SK-N-SH (cell line): ENCODE results near the gene AGMO. TPM values are rescaled to one million over a fixed set of nuclear protein-coding genes. Genes with fewer than 3 reads are reported as not detected.

Source experiments
- CTCF ChIA-PET: fragments of 300-600, 350-600 bp; formaldehyde crosslinking; extraction: SDS; loops from one replicate; lab custom pipeline; 2021; lab: Yijun Ruan, JAX
- POLR2A ChIA-PET: fragments of 350-600 bp; sonication (Branson Sonifier 250); formaldehyde crosslinking; extraction: SDS; loops from one replicate; lab custom pipeline; 2020; ENCODE audit warnings: antibody characterized with exemption, inconsistent platforms; lab: Yijun Ruan, JAX
- DNase-seq: peaks from one replicate; pipeline ENCODE4 v3.0.0; 2012
- H2AFZ ChIP-seq: fragments of 200-600 bp; sonication (generic); 2 replicates; pipeline ENCODE4 v1.8.1; 2016; ENCODE audit warnings: antibody characterized with exemption, mild to moderate bottlenecking, low read depth
- H3F3A ChIP-seq: fragments of 200-600 bp; sonication (generic); replicated peaks from 2 replicates; pipeline ENCODE3; 2016; ENCODE audit warnings: antibody characterized with exemption, mild to moderate bottlenecking; ENCODE audit not compliant: insufficient read depth
- H3K27ac ChIP-seq, 2 experiments: fragments of 200-500 bp in 1 of 2; fragments of 200-600 bp in 1 of 2; sonication (Bioruptor generic) in 1 of 2; sonication (generic), shearing (Covaris generic) in 1 of 2; 2 replicates each; pipeline versions ENCODE4 v1.5.1 to v1.6.1; 2014 to 2016; ENCODE audit warnings: low read depth in 2 of 2, inconsistent platforms in 1 of 2, low read length in 1 of 2, mild to moderate bottlenecking in 1 of 2, mixed read lengths in 1 of 2
- H3K27me3 ChIP-seq: fragments of 200-600 bp; sonication (generic), shearing (Covaris generic); 2 replicates; pipeline ENCODE4 v1.6.1; 2016; ENCODE audit warnings: mixed run types; ENCODE audit not compliant: insufficient read depth
- H3K36me3 ChIP-seq, 2 experiments: fragments of 200-500 bp in 1 of 2; fragments of 200-600 bp in 1 of 2; sonication (Bioruptor generic) in 1 of 2; sonication (generic) in 1 of 2; replicated peaks in 1 of 2; 2 replicates each; pipeline versions ENCODE3 to v1.5.1; 2014 to 2016; ENCODE audit warnings: low read length in 1 of 2, mild to moderate bottlenecking in 1 of 2; ENCODE audit not compliant: insufficient read depth in 2 of 2, control insufficient read depth in 1 of 2
- H3K4me1 ChIP-seq, 2 experiments: fragments of 200-500 bp in 1 of 2; fragments of 200-600 bp in 1 of 2; sonication (Bioruptor generic) in 1 of 2; sonication (generic), shearing (Covaris generic) in 1 of 2; 2 replicates each; pipeline versions ENCODE4 v1.5.1 to v1.6.1; 2014 to 2016; ENCODE audit warnings: low read depth in 1 of 2, low read length in 1 of 2, mixed run types in 1 of 2; ENCODE audit not compliant: insufficient read depth in 2 of 2, control insufficient read depth in 1 of 2
- H3K4me2 ChIP-seq: fragments of 200-600 bp; sonication (generic), shearing (Covaris generic); 2 replicates; pipeline ENCODE4 v1.6.1; 2017; ENCODE audit warnings: mixed run types
- H3K4me3 ChIP-seq, 2 experiments: fragments of 200-500 bp in 1 of 2; fragments of 200-600 bp in 1 of 2; sonication (Bioruptor generic) in 1 of 2; sonication (generic), shearing (Covaris generic) in 1 of 2; 2 replicates each; pipeline versions ENCODE4 v1.5.1 to v1.8.1; 2014 to 2016; ENCODE audit warnings: low read depth in 2 of 2, inconsistent platforms in 1 of 2, low read length in 1 of 2, mild to moderate bottlenecking in 1 of 2, mixed read lengths in 1 of 2, moderate library complexity in 1 of 2
- H3K79me2 ChIP-seq: fragments of 200-600 bp; sonication (generic); 2 replicates; pipeline ENCODE4 v1.8.1; 2017; ENCODE audit warnings: mild to moderate bottlenecking; ENCODE audit not compliant: insufficient read depth
- H3K9ac ChIP-seq: fragments of 200-600 bp; sonication (generic); 2 replicates; pipeline ENCODE4 v1.6.1; 2017; ENCODE audit warnings: mixed run types
- H3K9me2 ChIP-seq: fragments of 200-600 bp; sonication (generic); 2 replicates; pipeline ENCODE4 v1.6.1; 2017; ENCODE audit warnings: mixed run types
- H3K9me3 ChIP-seq: fragments of 200-600 bp; sonication (generic); 2 replicates; pipeline ENCODE4 v1.6.1; 2017; ENCODE audit warnings: mixed run types, mild to moderate bottlenecking, moderate library complexity
- H4K20me1 ChIP-seq: fragments of 200-600 bp; sonication (generic); 2 replicates; pipeline ENCODE4 v1.6.1; 2017; ENCODE audit warnings: mild to moderate bottlenecking, mixed run types; ENCODE audit not compliant: insufficient read depth
- ELF1 ChIP-seq: IDR thresholded peaks from 2 replicates; pipeline ENCODE4 v1.4.0; 2012
- EP300 ChIP-seq, 2 experiments: IDR thresholded peaks; 2 replicates each; pipeline versions ENCODE4 v1.4.0 to v1.6.1; 2012; ENCODE audit warnings: borderline replicate concordance in 1 of 2, low read depth in 1 of 2, low read length in 1 of 2
- EZH2phosphoT487 ChIP-seq: fragments of 200-600 bp; sonication (generic); IDR thresholded peaks from 2 replicates; pipeline ENCODE4 v1.6.1; 2017; ENCODE audit warnings: low read depth, mixed run types, mild to moderate bottlenecking, antibody characterized with exemption, moderate library complexity, borderline replicate concordance
- FOXM1 ChIP-seq: IDR thresholded peaks from 2 replicates; pipeline ENCODE4 v1.4.0; 2012; ENCODE audit warnings: low read depth, mild to moderate bottlenecking
- GABPA ChIP-seq: IDR thresholded peaks from 2 replicates; pipeline ENCODE4 v1.4.0; 2012; ENCODE audit warnings: low read depth, mild to moderate bottlenecking
- MEF2A ChIP-seq: IDR thresholded peaks from 2 replicates; pipeline ENCODE4 v1.4.0; 2012; ENCODE audit warnings: low read depth, borderline replicate concordance
- RAD21 ChIP-seq: IDR thresholded peaks from 2 replicates; pipeline ENCODE4 v1.6.1; 2012; ENCODE audit warnings: mild to moderate bottlenecking, low read length
- RFX5 ChIP-seq: IDR thresholded peaks from 2 replicates; pipeline ENCODE4 v1.6.1; 2012; ENCODE audit warnings: mild to moderate bottlenecking, improper control_type of control experiment, low read length
- RXRA ChIP-seq: IDR thresholded peaks from 2 replicates; pipeline ENCODE4 v1.4.0; 2012; ENCODE audit warnings: low read depth, mild to moderate bottlenecking, borderline replicate concordance
- SIN3A ChIP-seq: IDR thresholded peaks from 2 replicates; pipeline ENCODE4 v1.6.1; 2012; ENCODE audit warnings: low read depth, mild to moderate bottlenecking, low read length, moderate library complexity, borderline replicate concordance
- TAF1 ChIP-seq: IDR thresholded peaks from 2 replicates; pipeline ENCODE4 v1.6.1; 2012; ENCODE audit warnings: low read depth, mild to moderate bottlenecking, low read length, moderate library complexity, borderline replicate concordance
- TCF12 ChIP-seq: IDR thresholded peaks from 2 replicates; pipeline ENCODE4 v1.4.0; 2012
- YY1 ChIP-seq: IDR thresholded peaks from 2 replicates; pipeline ENCODE4 v1.4.0; 2012; ENCODE audit warnings: low read depth, mild to moderate bottlenecking
- WGBS: methylation state at CpG from one replicate; pipeline ENCODE4 v1.1.6; 2017; ENCODE audit warnings: low lambda C conversion rate; 5-methylcytosine and 5-hydroxymethylcytosine counted together
- polyA plus RNA-seq, 3 experiments: library from polyadenylated mRNA; depleted of rRNA; stranded (reverse); fragments of >200 nt; gene quantifications; 2 replicates each; pipeline ENCODE4 v1.2.3, GENCODE V29; 2012
- TF ChIP-seq, protein P1 (sequence below): fragments of 150-350 bp; IDR thresholded peaks from 2 replicates; pipeline ENCODE4 v1.6.1; 2016; ENCODE audit warnings: mild to moderate bottlenecking, low read depth, low read length
- TF ChIP-seq, protein P2 (sequence below): IDR thresholded peaks from 2 replicates; pipeline ENCODE4; 2012
- TF ChIP-seq, protein P3 (sequence below): fragments of 150-350 bp; IDR thresholded peaks from 2 replicates; pipeline ENCODE4 v1.6.1; 2017; ENCODE audit warnings: antibody characterized with exemption, low read length, low read depth, borderline replicate concordance
- TF ChIP-seq, protein P4 (sequence below): IDR thresholded peaks from 2 replicates; pipeline ENCODE4 v1.4.0; 2012; ENCODE audit warnings: low read depth, borderline replicate concordance
- TF ChIP-seq, protein P5 (sequence below): IDR thresholded peaks from 2 replicates; pipeline ENCODE4 v1.4.0; 2012; ENCODE audit warnings: low read depth
- TF ChIP-seq, protein P6 (sequence below): IDR thresholded peaks from 2 replicates; pipeline ENCODE4 v1.6.1; 2012; ENCODE audit warnings: mild to moderate bottlenecking, low read depth, low read length, moderate library complexity
- TF ChIP-seq, protein P7 (sequence below): fragments of 200-600 bp; sonication (generic); IDR thresholded peaks from 2 replicates; pipeline ENCODE4 v1.6.1; 2017; ENCODE audit warnings: antibody characterized with exemption, mild to moderate bottlenecking, moderate library complexity

AGMO gene
- polyA plus RNA-seq, 1 of the 3 experiments (the other 2 are of a cell fraction) = 0.05 TPM

DNA sequence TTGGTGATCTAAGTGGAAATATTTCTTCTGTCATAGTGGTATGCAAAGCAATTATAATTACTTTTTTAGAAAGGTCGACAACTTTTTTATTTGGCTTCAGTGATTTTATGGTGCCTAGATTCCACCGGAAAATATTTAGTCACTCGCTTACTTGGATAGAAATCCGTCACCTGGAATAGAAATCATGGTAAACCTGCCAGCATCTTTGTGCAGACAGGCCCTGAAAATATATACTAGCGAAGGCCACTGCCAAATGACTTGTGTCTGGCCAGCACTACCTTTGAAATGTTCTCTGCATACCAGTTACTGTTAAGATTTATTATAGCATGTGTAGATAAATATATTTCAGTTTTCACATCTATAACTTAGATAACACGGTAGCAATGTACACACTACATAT lies 226.4 kb downstream of the AGMO start:
- TF ChIP-seq, protein P1, sequence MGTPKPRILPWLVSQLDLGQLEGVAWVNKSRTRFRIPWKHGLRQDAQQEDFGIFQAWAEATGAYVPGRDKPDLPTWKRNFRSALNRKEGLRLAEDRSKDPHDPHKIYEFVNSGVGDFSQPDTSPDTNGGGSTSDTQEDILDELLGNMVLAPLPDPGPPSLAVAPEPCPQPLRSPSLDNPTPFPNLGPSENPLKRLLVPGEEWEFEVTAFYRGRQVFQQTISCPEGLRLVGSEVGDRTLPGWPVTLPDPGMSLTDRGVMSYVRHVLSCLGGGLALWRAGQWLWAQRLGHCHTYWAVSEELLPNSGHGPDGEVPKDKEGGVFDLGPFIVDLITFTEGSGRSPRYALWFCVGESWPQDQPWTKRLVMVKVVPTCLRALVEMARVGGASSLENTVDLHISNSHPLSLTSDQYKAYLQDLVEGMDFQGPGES = no peak
- no peak for TF ChIP-seq TCF12
- TF ChIP-seq FOXM1 = no peak
- no peak for TF ChIP-seq RXRA
- TF ChIP-seq, protein P2, sequence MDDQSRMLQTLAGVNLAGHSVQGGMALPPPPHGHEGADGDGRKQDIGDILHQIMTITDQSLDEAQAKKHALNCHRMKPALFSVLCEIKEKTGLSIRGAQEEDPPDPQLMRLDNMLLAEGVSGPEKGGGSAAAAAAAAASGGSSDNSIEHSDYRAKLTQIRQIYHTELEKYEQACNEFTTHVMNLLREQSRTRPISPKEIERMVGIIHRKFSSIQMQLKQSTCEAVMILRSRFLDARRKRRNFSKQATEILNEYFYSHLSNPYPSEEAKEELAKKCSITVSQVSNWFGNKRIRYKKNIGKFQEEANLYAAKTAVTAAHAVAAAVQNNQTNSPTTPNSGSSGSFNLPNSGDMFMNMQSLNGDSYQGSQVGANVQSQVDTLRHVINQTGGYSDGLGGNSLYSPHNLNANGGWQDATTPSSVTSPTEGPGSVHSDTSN = no peak
- TF ChIP-seq RFX5 = no peak
- TF ChIP-seq, protein P3, sequence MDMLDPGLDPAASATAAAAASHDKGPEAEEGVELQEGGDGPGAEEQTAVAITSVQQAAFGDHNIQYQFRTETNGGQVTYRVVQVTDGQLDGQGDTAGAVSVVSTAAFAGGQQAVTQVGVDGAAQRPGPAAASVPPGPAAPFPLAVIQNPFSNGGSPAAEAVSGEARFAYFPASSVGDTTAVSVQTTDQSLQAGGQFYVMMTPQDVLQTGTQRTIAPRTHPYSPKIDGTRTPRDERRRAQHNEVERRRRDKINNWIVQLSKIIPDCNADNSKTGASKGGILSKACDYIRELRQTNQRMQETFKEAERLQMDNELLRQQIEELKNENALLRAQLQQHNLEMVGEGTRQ = no peak
- no peak for TF ChIP-seq SIN3A
- no peak for TF ChIP-seq RAD21
- TF ChIP-seq, protein P4, sequence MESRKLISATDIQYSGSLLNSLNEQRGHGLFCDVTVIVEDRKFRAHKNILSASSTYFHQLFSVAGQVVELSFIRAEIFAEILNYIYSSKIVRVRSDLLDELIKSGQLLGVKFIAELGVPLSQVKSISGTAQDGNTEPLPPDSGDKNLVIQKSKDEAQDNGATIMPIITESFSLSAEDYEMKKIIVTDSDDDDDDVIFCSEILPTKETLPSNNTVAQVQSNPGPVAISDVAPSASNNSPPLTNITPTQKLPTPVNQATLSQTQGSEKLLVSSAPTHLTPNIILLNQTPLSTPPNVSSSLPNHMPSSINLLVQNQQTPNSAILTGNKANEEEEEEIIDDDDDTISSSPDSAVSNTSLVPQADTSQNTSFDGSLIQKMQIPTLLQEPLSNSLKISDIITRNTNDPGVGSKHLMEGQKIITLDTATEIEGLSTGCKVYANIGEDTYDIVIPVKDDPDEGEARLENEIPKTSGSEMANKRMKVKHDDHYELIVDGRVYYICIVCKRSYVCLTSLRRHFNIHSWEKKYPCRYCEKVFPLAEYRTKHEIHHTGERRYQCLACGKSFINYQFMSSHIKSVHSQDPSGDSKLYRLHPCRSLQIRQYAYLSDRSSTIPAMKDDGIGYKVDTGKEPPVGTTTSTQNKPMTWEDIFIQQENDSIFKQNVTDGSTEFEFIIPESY = no peak
- TF ChIP-seq, protein P5, sequence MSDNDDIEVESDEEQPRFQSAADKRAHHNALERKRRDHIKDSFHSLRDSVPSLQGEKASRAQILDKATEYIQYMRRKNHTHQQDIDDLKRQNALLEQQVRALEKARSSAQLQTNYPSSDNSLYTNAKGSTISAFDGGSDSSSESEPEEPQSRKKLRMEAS = no peak
- TF ChIP-seq EP300 (IDR thresholded peaks at IDR 0.05; ENCODE audit: borderline replicate concordance in 1 of 2, low read depth in 1 of 2, low read length in 1 of 2) = no peak
- TF ChIP-seq EZH2phosphoT487 = no peak
- no peak for TF ChIP-seq ELF1
- no peak for TF ChIP-seq YY1
- no peak for TF ChIP-seq GABPA
- no peak for TF ChIP-seq MEF2A
- TF ChIP-seq, protein P6, sequence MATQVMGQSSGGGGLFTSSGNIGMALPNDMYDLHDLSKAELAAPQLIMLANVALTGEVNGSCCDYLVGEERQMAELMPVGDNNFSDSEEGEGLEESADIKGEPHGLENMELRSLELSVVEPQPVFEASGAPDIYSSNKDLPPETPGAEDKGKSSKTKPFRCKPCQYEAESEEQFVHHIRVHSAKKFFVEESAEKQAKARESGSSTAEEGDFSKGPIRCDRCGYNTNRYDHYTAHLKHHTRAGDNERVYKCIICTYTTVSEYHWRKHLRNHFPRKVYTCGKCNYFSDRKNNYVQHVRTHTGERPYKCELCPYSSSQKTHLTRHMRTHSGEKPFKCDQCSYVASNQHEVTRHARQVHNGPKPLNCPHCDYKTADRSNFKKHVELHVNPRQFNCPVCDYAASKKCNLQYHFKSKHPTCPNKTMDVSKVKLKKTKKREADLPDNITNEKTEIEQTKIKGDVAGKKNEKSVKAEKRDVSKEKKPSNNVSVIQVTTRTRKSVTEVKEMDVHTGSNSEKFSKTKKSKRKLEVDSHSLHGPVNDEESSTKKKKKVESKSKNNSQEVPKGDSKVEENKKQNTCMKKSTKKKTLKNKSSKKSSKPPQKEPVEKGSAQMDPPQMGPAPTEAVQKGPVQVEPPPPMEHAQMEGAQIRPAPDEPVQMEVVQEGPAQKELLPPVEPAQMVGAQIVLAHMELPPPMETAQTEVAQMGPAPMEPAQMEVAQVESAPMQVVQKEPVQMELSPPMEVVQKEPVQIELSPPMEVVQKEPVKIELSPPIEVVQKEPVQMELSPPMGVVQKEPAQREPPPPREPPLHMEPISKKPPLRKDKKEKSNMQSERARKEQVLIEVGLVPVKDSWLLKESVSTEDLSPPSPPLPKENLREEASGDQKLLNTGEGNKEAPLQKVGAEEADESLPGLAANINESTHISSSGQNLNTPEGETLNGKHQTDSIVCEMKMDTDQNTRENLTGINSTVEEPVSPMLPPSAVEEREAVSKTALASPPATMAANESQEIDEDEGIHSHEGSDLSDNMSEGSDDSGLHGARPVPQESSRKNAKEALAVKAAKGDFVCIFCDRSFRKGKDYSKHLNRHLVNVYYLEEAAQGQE = no peak
- no peak for TF ChIP-seq TAF1
- TF ChIP-seq, protein P7, sequence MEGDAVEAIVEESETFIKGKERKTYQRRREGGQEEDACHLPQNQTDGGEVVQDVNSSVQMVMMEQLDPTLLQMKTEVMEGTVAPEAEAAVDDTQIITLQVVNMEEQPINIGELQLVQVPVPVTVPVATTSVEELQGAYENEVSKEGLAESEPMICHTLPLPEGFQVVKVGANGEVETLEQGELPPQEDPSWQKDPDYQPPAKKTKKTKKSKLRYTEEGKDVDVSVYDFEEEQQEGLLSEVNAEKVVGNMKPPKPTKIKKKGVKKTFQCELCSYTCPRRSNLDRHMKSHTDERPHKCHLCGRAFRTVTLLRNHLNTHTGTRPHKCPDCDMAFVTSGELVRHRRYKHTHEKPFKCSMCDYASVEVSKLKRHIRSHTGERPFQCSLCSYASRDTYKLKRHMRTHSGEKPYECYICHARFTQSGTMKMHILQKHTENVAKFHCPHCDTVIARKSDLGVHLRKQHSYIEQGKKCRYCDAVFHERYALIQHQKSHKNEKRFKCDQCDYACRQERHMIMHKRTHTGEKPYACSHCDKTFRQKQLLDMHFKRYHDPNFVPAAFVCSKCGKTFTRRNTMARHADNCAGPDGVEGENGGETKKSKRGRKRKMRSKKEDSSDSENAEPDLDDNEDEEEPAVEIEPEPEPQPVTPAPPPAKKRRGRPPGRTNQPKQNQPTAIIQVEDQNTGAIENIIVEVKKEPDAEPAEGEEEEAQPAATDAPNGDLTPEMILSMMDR = no peak
- Histone ChIP-seq H4K20me1 (no peaks in the 10 kb centered on the region), H3K36me3 (no peaks in the 10 kb centered on the region), H3K79me2 (no peaks in the 10 kb centered on the region), H2AFZ (no peak overlapping the region), H3F3A (no peaks in the 10 kb centered on the region), H3K9me2 (no peaks in the 10 kb centered on the region), H3K4me2 (no peak overlapping the region), H3K27me3 (no peaks in the 10 kb centered on the region), H3K9me3 (no peaks in the 10 kb centered on the region; the same call in 1 of the 2 replicates), H3K27ac (no peak overlapping the region), H3K4me1 (no peaks in the 10 kb centered on the region), H3K4me3 (no peak overlapping the region), H3K9ac (no peak overlapping the region)
- ChIA-PET POLR2A (no interaction called here), CTCF (interaction anchor here (1.0 to 1.3 kb wide), 3 partner anchors 9 to 635 kb away, joined by 3 to 5 read pairs (median 4); no protein-coding TSS in a partner anchor)
- DNase-seq = no peak
- 66% methylated on average over 6 of the region's 6 CpGs for WGBS
